SIG-M5 treated with dmso at 0.1 percent for 504 hours (cell line): ENCODE data around the gene KATNB1.
"Not testable (repeated sequence)": the region's sequence is repeated elsewhere in the genome, so short reads cannot be mapped to it uniquely, and the experiment has no call there.

Experiments
- DNase-seq: peaks from one replicate; lab custom pipeline; 2025; ENCODE audit not compliant: unreplicated experiment; lab: John Stamatoyannopoulos, UW

The KATNB1 gene

GRCh38 chr16:57700781-57701551, 34.6 kb upstream of the KATNB1 start:
- no peak for DNase-seq

GRCh38 chr16:57701759-57702371, 33.7 kb upstream of the KATNB1 start:
- DNase-seq: no peak

- DNase-seq: no peak
Observed at GRCh38 chr16:57703416-57704010, 32.1 kb upstream of the KATNB1 start.

- DNase-seq: no peak
Observed at GRCh38 chr16:57704011-57704904, 31.3 kb upstream of the KATNB1 start.

GRCh38 chr16:57704905-57705852, 30.4 kb upstream of the KATNB1 start:
- DNase-seq: no peak

- DNase-seq: no peak
Observed at GRCh38 chr16:57706717-57707116, 28.9 kb upstream of the KATNB1 start.

- DNase-seq: no peak
Observed at GRCh38 chr16:57707331-57707730, 28.2 kb upstream of the KATNB1 start.

GRCh38 chr16:57708168-57708567, 27.4 kb upstream of the KATNB1 start:
- DNase-seq: no peak

- no peak for DNase-seq
Observed at GRCh38 chr16:57709663-57710062, 25.9 kb upstream of the KATNB1 start.

GRCh38 chr16:57711346-57711745, 24.2 kb upstream of the KATNB1 start:
- no peak for DNase-seq

- no peak for DNase-seq
Observed at GRCh38 chr16:57711993-57712392, 23.6 kb upstream of the KATNB1 start.

GRCh38 chr16:57712569-57712968, 23.0 kb upstream of the KATNB1 start:
- DNase-seq: not testable (repeated sequence)

GRCh38 chr16:57713596-57713995, 22.0 kb upstream of the KATNB1 start:
- no peak for DNase-seq

GRCh38 chr16:57714047-57714446, 21.5 kb upstream of the KATNB1 start:
- no peak for DNase-seq

GRCh38 chr16:57720142-57720575, 15.4 kb upstream of the KATNB1 start:
- DNase-seq: peak; percentile 21

GRCh38 chr16:57721356-57722209, 14.0 kb upstream of the KATNB1 start:
- no peak for DNase-seq

- DNase-seq: no peak
Observed at GRCh38 chr16:57722210-57722499, 13.4 kb upstream of the KATNB1 start.

- DNase-seq: no peak
Observed at GRCh38 chr16:57722651-57723050, 12.9 kb upstream of the KATNB1 start.

GRCh38 chr16:57723170-57723569, 12.4 kb upstream of the KATNB1 start:
- no peak for DNase-seq
